ENCODE measurements around the gene IL25.

DNA sequence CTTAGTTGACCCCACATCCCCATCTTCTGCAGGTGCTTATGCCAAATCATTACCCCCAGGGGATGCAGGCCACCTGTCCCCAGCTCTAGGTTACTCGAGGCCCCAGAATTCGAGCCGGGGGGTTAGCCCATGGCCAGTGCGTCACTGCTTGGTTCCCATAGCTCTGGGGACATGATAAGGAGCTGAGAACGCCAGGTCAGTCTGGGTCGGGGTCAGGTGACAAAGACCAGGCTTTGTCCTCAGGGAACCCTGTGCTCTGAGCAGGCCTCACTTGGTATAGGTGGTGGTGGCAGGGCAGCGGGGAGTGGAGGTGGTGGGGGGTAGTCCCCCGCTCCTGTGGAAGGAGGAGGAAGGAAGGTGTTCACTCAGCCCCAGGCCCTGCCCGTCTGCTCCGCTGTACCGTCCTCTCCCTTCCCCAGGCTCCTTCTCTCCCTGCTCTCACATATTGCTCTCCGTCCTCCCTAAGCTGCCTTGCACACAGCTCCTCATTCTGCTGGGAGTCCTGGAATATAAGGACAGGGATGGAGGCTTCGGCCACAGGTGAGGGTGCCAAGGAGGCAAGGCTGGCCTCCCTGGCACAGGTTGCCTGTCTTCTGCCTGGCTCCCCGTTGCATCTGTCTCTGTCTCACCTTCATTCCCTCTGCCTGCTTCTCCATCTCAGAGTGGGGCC is 37.5 kb downstream of the IL25 start:
- TF ChIP-seq POLR2A (IDR thresholded peaks at IDR 0.05): no peak
- TF ChIP-seq, protein P1, sequence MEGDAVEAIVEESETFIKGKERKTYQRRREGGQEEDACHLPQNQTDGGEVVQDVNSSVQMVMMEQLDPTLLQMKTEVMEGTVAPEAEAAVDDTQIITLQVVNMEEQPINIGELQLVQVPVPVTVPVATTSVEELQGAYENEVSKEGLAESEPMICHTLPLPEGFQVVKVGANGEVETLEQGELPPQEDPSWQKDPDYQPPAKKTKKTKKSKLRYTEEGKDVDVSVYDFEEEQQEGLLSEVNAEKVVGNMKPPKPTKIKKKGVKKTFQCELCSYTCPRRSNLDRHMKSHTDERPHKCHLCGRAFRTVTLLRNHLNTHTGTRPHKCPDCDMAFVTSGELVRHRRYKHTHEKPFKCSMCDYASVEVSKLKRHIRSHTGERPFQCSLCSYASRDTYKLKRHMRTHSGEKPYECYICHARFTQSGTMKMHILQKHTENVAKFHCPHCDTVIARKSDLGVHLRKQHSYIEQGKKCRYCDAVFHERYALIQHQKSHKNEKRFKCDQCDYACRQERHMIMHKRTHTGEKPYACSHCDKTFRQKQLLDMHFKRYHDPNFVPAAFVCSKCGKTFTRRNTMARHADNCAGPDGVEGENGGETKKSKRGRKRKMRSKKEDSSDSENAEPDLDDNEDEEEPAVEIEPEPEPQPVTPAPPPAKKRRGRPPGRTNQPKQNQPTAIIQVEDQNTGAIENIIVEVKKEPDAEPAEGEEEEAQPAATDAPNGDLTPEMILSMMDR (IDR thresholded peaks at IDR 0.05): no peak

Measured in upper lobe of left lung (tissue), 4 donors.